ENCODE data around the gene PLAC9. TPM values are rescaled to one million over a fixed set of nuclear protein-coding genes. Genes with fewer than 3 reads are reported as not detected.
A peak's percentile ranks its signal among the peaks of the same experiment; 100 is the strongest.

PLAC9 gene
- total RNA-seq, 1 experiment from 2014 or later, result 1.2 TPM

GRCh38 chr10:80160361-80161320, 28.1 kb downstream of the PLAC9 start:
- no peak for DNase-seq (ENCODE audit: low read depth)

GRCh38 chr10:80161321-80162083, 29.0 kb downstream of the PLAC9 start:
- DNase-seq (ENCODE audit: low read depth), result no peak

- DNase-seq (ENCODE audit: low read depth), result peak; percentile 97
Observed at GRCh38 chr10:80163741-80164341, 31.3 kb downstream of the PLAC9 start.

GRCh38 chr10:80164596-80164995, 32.1 kb downstream of the PLAC9 start:
- no peak for DNase-seq (ENCODE audit: low read depth)

- DNase-seq (ENCODE audit: low read depth), result peak; percentile 69
Observed at GRCh38 chr10:80165173-80165572, 32.6 kb downstream of the PLAC9 start.

- no peak for DNase-seq (ENCODE audit: low read depth)
Observed at GRCh38 chr10:80166581-80167470, 34.3 kb downstream of the PLAC9 start.

- no peak for DNase-seq (ENCODE audit: low read depth)
Observed at GRCh38 chr10:80167471-80168161, 35.1 kb downstream of the PLAC9 start.

GRCh38 chr10:80168162-80168511, 35.6 kb downstream of the PLAC9 start:
- DNase-seq (ENCODE audit: low read depth), result no peak

GRCh38 chr10:80168679-80169380, 36.3 kb downstream of the PLAC9 start:
- no peak for DNase-seq (ENCODE audit: low read depth)

GRCh38 chr10:80170026-80170425, 37.5 kb downstream of the PLAC9 start:
- DNase-seq (ENCODE audit: low read depth), result no peak

- no peak for DNase-seq (ENCODE audit: low read depth)
Observed at GRCh38 chr10:80170641-80171040, 38.1 kb downstream of the PLAC9 start.

GRCh38 chr10:80171248-80171660, 38.7 kb downstream of the PLAC9 start:
- DNase-seq (ENCODE audit: low read depth), result no peak

- no peak for DNase-seq (ENCODE audit: low read depth)
Observed at GRCh38 chr10:80172896-80173295, 40.4 kb downstream of the PLAC9 start.

GRCh38 chr10:80173466-80173865, 40.9 kb downstream of the PLAC9 start:
- no peak for DNase-seq (ENCODE audit: low read depth)

- no peak for DNase-seq (ENCODE audit: low read depth)
Observed at GRCh38 chr10:80174641-80175395, 42.3 kb downstream of the PLAC9 start.

GRCh38 chr10:80176526-80176925, 44.0 kb downstream of the PLAC9 start:
- no peak for DNase-seq (ENCODE audit: low read depth)

- peak; percentile 53 for DNase-seq (ENCODE audit: low read depth)
Observed at GRCh38 chr10:80177781-80178636, 45.5 kb downstream of the PLAC9 start.

- DNase-seq (ENCODE audit: low read depth), result no peak
Observed at GRCh38 chr10:80182986-80183385, 50.5 kb downstream of the PLAC9 start.

All from RPMI7951 (cell line).